K562 (cell line): ENCODE results near the gene DOCK3. TPM values are rescaled to one million over a fixed set of nuclear protein-coding genes. Genes with fewer than 3 reads are reported as not detected.

Experiments used
- ATAC-seq: fragments of 200-7000 bp; cut with Tn5 transposase; 3 replicates; pipeline ENCODE4 v1.9.1; 2020; ENCODE audit warnings: moderate library complexity
- BruUV-seq: library from RNA; stranded (reverse); fragments of 400-500 nt; replicated peaks from 2 replicates; lab custom pipeline; 2021; lab: Mats Ljungman, UMichigan
- CTCF ChIA-PET: fragments of 300-600 bp; formaldehyde crosslinking; extraction: SDS; loops from one replicate; lab custom pipeline; 2021; ENCODE audit warnings: low intra/inter-chr PET ratio; lab: Yijun Ruan, JAX
- POLR2A ChIA-PET: fragments of 300-600, 350-650 bp; sonication (Branson Sonifier 250); formaldehyde crosslinking; extraction: SDS; loops from one replicate; lab custom pipeline; 2021; ENCODE audit warnings: antibody characterized with exemption, inconsistent platforms; lab: Yijun Ruan, JAX
- DNase-seq, 4 experiments: peaks; one replicate each; pipeline versions ENCODE4 v3.0.0 to v3.0.0-alpha.2; 2011 to 2018; ENCODE audit warnings: low spot score in 3 of 4, mixed read lengths in 3 of 4; ENCODE audit errors: extremely low read depth in 1 of 4
- FAIRE-seq: peaks from 2 replicates; lab custom pipeline; 2011; peaks lifted over from hg19 to GRCh38; lab: Jason Lieb, UNC
- H2AFZ ChIP-seq: 2 replicates; pipeline ENCODE4 v1.6.0; 2011; ENCODE audit warnings: low read depth, low read length, control low read depth, inconsistent platforms
- H3K27ac ChIP-seq: fragments of 200-600 bp; 3 replicates; pipeline ENCODE4 v1.8.0; 2011; ENCODE audit warnings: low read depth, mild to moderate bottlenecking, control low read depth, inconsistent platforms, low read length, moderate library complexity, mixed read lengths; ENCODE audit errors: extremely low read depth
- H3K27me3 ChIP-seq, 2 experiments: fragments of 300-600 bp in 1 of 2; 2 replicates in 1 of 2; 3 replicates in 1 of 2; pipeline versions ENCODE4 v1.6.0 to v1.8.0; 2011; ENCODE audit warnings: inconsistent platforms in 2 of 2, low read length in 2 of 2, mild to moderate bottlenecking in 1 of 2, mixed read lengths in 1 of 2, moderate library complexity in 1 of 2; ENCODE audit not compliant: control insufficient read depth in 2 of 2, insufficient read depth in 2 of 2
- H3K36me3 ChIP-seq: fragments of 300-600 bp; 3 replicates; pipeline ENCODE4 v1.8.0; 2011; ENCODE audit warnings: mild to moderate bottlenecking, low read length, inconsistent platforms; ENCODE audit not compliant: control insufficient read depth, insufficient read depth
- H3K4me1 ChIP-seq, 2 experiments: fragments of 200-600 bp in 1 of 2; replicated peaks in 1 of 2; 2 replicates in 1 of 2; 3 replicates in 1 of 2; pipeline versions ENCODE4 v1.5.1 to v1.8.0; 2011; ENCODE audit warnings: inconsistent platforms in 2 of 2, low read length in 2 of 2, mild to moderate bottlenecking in 1 of 2, mixed read lengths in 1 of 2, moderate library complexity in 1 of 2; ENCODE audit not compliant: control insufficient read depth in 2 of 2, insufficient read depth in 2 of 2
- H3K4me2 ChIP-seq: 2 replicates; pipeline ENCODE4 v1.6.1; 2011; ENCODE audit warnings: low read length, control low read depth, inconsistent platforms, mixed read lengths; ENCODE audit not compliant: insufficient read depth
- H3K4me3 ChIP-seq: fragments of 200-600 bp; sonication (generic), shearing (Covaris generic); 2 replicates; pipeline ENCODE4 v1.5.1; 2016; ENCODE audit warnings: control low read depth, inconsistent platforms
- H3K79me2 ChIP-seq: fragments of 200-600 bp; 3 replicates; pipeline ENCODE4 v1.8.0; 2011; ENCODE audit warnings: low read length, inconsistent platforms; ENCODE audit not compliant: control insufficient read depth, insufficient read depth
- H3K9ac ChIP-seq, 2 experiments: 2 replicates each; pipeline versions ENCODE4 v1.6.0 to v1.6.1; 2011; ENCODE audit warnings: low read depth in 2 of 2, low read length in 2 of 2, control low read depth in 1 of 2, inconsistent platforms in 1 of 2, mild to moderate bottlenecking in 1 of 2, mixed read lengths in 1 of 2; ENCODE audit not compliant: insufficient read depth in 1 of 2
- H3K9me1 ChIP-seq: one replicate; pipeline ENCODE4 v1.6.0; 2011; ENCODE audit warnings: inconsistent platforms, mild to moderate bottlenecking, low read length, moderate library complexity; ENCODE audit not compliant: control insufficient read depth, insufficient read depth
- H3K9me3 ChIP-seq: replicated peaks from 2 replicates; pipeline ENCODE4 v1.5.1; 2011; ENCODE audit warnings: low read depth, low read length, inconsistent platforms; ENCODE audit not compliant: control insufficient read depth, insufficient read depth
- H4K20me1 ChIP-seq: replicated peaks from 2 replicates; pipeline ENCODE4 v1.6.1; 2011; ENCODE audit warnings: low read length, inconsistent platforms, mixed read lengths; ENCODE audit not compliant: control insufficient read depth, insufficient read depth
- ARID2 ChIP-seq: fragments of 450-650 bp; IDR thresholded peaks from 2 replicates; pipeline ENCODE4 v1.6.1; 2017; ENCODE audit warnings: antibody characterized with exemption, mild to moderate bottlenecking
- CBX2 ChIP-seq: fragments of 200-600 bp; sonication (generic); IDR thresholded peaks from one replicate; pipeline ENCODE4 v1.6.1; 2012; ENCODE audit warnings: mild to moderate bottlenecking, low read length, inconsistent platforms; ENCODE audit not compliant: insufficient read depth, poor library complexity, severe bottlenecking
- CEBPZ ChIP-seq: fragments of 150-350 bp; IDR thresholded peaks from 2 replicates; pipeline ENCODE4 v1.6.1; 2014; ENCODE audit warnings: low read depth, mild to moderate bottlenecking, low read length, borderline replicate concordance
- DEAF1 ChIP-seq: fragments of 450-650 bp; formaldehyde crosslinking; IDR thresholded peaks from 2 replicates; pipeline ENCODE4 v1.4.0; 2020; ENCODE audit warnings: mild to moderate bottlenecking, moderate library complexity
- FIP1L1 ChIP-seq: fragments of 200-400 bp; formaldehyde crosslinking; IDR thresholded peaks from 2 replicates; pipeline ENCODE4 v1.6.1; 2018; ENCODE audit warnings: mild to moderate bottlenecking, low read depth, low read length; ENCODE audit not compliant: poor library complexity, severe bottlenecking
- HIVEP1 ChIP-seq: fragments of 250-450 bp; sonication (Bioruptor Pico); IDR thresholded peaks from 2 replicates; pipeline ENCODE4 v1.4.0; 2020; ENCODE audit warnings: mild to moderate bottlenecking
- MBD1 ChIP-seq: fragments of 250-450 bp; sonication (Bioruptor Pico); IDR thresholded peaks from 2 replicates; pipeline ENCODE4 v1.8.0; 2022; ENCODE audit warnings: inconsistent platforms
- MEF2A ChIP-seq: IDR thresholded peaks from 2 replicates; pipeline ENCODE4 v1.6.1; 2011; ENCODE audit warnings: low read depth, mild to moderate bottlenecking, low read length, moderate library complexity; ENCODE audit not compliant: control insufficient read depth
- NFE2 ChIP-seq: IDR thresholded peaks from 2 replicates; pipeline ENCODE4 v1.6.1; 2014; ENCODE audit warnings: antibody characterized with exemption, low read depth
- SIX5 ChIP-seq, 2 experiments: IDR thresholded peaks; 2 replicates each; pipeline ENCODE4 v1.6.1; 2011; ENCODE audit warnings: low read length in 2 of 2, borderline replicate concordance in 1 of 2, low read depth in 1 of 2, mild to moderate bottlenecking in 1 of 2, moderate library complexity in 1 of 2; ENCODE audit not compliant: insufficient read depth in 1 of 2
- TAL1 ChIP-seq: fragments of 450-650 bp; IDR thresholded peaks from 2 replicates; pipeline ENCODE4 v1.6.1; 2016; ENCODE audit warnings: mild to moderate bottlenecking
- TRIM28 ChIP-seq: fragments of 450-650 bp; IDR thresholded peaks from 2 replicates; pipeline ENCODE4 v1.6.1; 2017
- ZNF75A ChIP-seq: fragments of 450-650 bp; formaldehyde crosslinking; IDR thresholded peaks from 2 replicates; pipeline ENCODE4 v1.4.0; 2020; ENCODE audit warnings: mild to moderate bottlenecking
- WGBS: fragments of 100-300 bp; shearing (Covaris generic); methylation state at CpG from one replicate; pipeline ENCODE4 v1.1.6; 2016; ENCODE audit warnings: low coverage, mixed read lengths; ENCODE audit not compliant: insufficient coverage; ENCODE audit errors: missing lambda C conversion rate; 5-methylcytosine and 5-hydroxymethylcytosine counted together
- in situ Hi-C: fragments of 300-500 bp; cut with MboI; formaldehyde crosslinking; loops from 4 replicates; pipeline ENCODE4 v1.15.0; 2018; ENCODE audit warnings: inconsistent platforms, mixed read lengths
- intact Hi-C: fragments of 100-400 bp; cut with micrococcal nuclease; formaldehyde crosslinking; loops from 2 replicates; pipeline ENCODE4 v1.14.2; 2022
- polyA plus RNA-seq, 8 experiments: library from polyadenylated mRNA; depleted of rRNA in 4 of 8; stranded (reverse) in 5 of 8; unstranded in 3 of 8; fragments of >200 nt; fragmentation: Nextera tagmentation in 2 of 8; fragmentation: Illumina TruSeq in 1 of 8; extraction: Ambion mirVana in 2 of 8; extraction: Trizol in 1 of 8; gene quantifications; 2 replicates each; pipeline versions ENCODE4 v1.2.1 to v1.2.3, GENCODE V29; 2011 to 2014; ENCODE audit warnings: inconsistent platforms in 1 of 8, missing spikeins in 1 of 8
- total RNA-seq, 7 experiments: library from RNA; depleted of rRNA in 6 of 7; stranded (reverse); fragments of >200 nt in 6 of 7; fragmentation: Illumina TruSeq in 2 of 7; extraction: Trizol in 2 of 7; gene quantifications; 2 replicates each; pipeline versions ENCODE4 v1.2.1 to v1.2.3, GENCODE V29; 2011 to 2021; ENCODE audit warnings: low replicate concordance in 1 of 7

DOCK3 gene
- total and polyA plus RNA-seq, 9 of the 15 experiments (the other 6 are each of a cell fraction or from before 2014, with no cell fraction given): under 0.01 to 0.03 (median 0.01) TPM; not detected in 4

- in situ Hi-C loops: no loop called here
- intact Hi-C loops: no loop called here
- H2AFZ ChIP-seq: no peak overlapping the region
Measured at GRCh38 chr3:51057121-51057520, 382.4 kb downstream of the DOCK3 start.

More at GRCh38 chr3:51057121-51057520, 382.4 kb downstream of the DOCK3 start:
- Histone ChIP-seq H3K36me3 (no peaks in the 10 kb centered on the region), H3K4me1 (no peaks in the 10 kb centered on the region), H3K9me1 (no peaks in the 10 kb centered on the region), H4K20me1 (no peaks in the 10 kb centered on the region), H3K27me3 (no peaks in the 10 kb centered on the region), H3K4me2 (no peak overlapping the region), H3K4me3 (no peak overlapping the region), H3K27ac (no peak overlapping the region), H3K9me3 (no peaks in the 10 kb centered on the region), H3K79me2 (no peaks in the 10 kb centered on the region), H3K9ac (no peak overlapping the region)
- ChIA-PET POLR2A (no interaction called here), CTCF (no interaction called here)
- no peak for TF ChIP-seq ARID2
- no peak for TF ChIP-seq HIVEP1 (CRISPR knock-in tag)
- TF ChIP-seq CBX2: no peak
- no peak for TF ChIP-seq MEF2A
- no peak for TF ChIP-seq DEAF1
- no peak for TF ChIP-seq SIX5 (IDR thresholded peaks at IDR 0.05; ENCODE audit: borderline replicate concordance in 1 of 2, insufficient read depth in 1 of 2, low read depth in 1 of 2, low read length in 2 of 2)
- no peak for TF ChIP-seq ZNF75A (CRISPR knock-in tag)
- TF ChIP-seq TAL1: no peak
- no peak for TF ChIP-seq CEBPZ
- TF ChIP-seq TRIM28: no peak
- no peak for TF ChIP-seq MBD1
- no peak for TF ChIP-seq NFE2
- TF ChIP-seq FIP1L1: no peak
- WGBS: 0% methylated on average over 1 of the region's 1 CpG
- ATAC-seq: no peak
- DNase-seq: no peak
- BruUV-seq: no TSS peak
- no peak for FAIRE-seq
